Measurements from ENCODE around the gene MRPS2. TPM values are rescaled to one million over a fixed set of nuclear protein-coding genes. Genes with fewer than 3 reads are reported as not detected.

The MRPS2 gene
- total RNA-seq, 1 experiment from 2014 or later = 77.6 TPM

DNA sequence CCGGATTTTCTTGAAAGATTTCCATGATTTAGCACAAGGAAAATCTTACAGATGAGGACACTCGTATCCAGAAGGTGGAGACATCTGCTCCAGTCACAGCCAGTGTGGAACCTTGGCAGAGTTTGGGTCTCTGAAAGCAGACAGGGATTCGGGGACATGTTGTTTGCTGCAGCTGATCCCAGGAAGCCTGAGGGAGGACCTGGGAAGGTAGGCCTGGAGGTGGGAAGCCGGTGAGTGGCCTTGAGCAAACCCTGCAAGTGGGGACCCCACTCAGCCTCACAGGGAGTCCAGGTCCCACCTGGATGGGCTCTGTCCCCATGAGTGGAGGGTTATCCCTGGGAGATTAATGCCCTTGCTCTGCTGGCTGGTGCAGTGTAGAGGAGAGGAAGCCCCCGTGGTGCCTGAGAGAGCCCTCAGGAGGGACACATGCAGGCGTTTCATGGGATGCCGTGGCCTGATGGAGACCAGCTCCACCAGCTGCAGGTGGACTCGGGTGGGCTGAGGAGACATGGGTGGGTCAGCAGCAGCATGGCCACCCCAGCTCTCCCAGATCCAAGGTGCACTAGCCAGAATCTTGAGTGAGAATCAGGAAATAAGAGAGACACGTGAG is 7.8 kb downstream of the MRPS2 start:
- DNase-seq (ENCODE audit: low spot score) (peak; percentile 4), ATAC-seq (no peak)
- no peaks in the 10 kb centered on the region; the same call in 1 of the 2 replicates for H3K9me3 Mint-ChIP-seq
- no peak overlapping the region for H3K4me3 Mint-ChIP-seq
- H3K27me3 Mint-ChIP-seq (ENCODE audit: low read depth) = no peaks in the 10 kb centered on the region
- peaks cover 13% of the 10 kb centered on the region for H3K36me3 Mint-ChIP-seq
- ChIA-PET CTCF (no interaction called here), POLR2A (no interaction called here)
- TF ChIP-seq USF2 (CRISPR knock-in tag; IDR thresholded peaks at IDR 0.05) = no peak
- no peaks in the 10 kb centered on the region for H3K4me1 Mint-ChIP-seq
- H3K27ac Mint-ChIP-seq = no peak overlapping the region

DNA sequence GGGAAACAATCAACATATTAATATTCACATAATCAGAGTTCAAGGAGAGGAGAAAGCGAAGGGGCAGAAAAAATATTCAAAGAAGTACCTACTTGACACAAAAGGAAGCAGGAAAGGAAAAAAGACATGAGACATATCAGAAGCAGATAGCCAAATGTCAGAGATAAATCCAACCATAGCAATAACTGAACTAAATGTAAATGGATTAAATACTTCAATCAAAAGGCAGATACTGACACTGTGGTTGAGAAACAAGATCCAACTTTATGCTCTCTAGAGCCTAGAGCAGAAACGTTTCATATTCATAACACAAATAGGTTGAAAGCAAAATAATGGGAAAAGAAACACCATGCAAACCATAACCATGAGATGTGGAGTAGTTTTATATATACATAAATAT is 9.0 kb downstream of the MRPS2 start:
- ChIA-PET CTCF (no interaction called here), POLR2A (no interaction called here)
- Mint-ChIP-seq H3K27ac (no peak overlapping the region), H3K27me3 (ENCODE audit: low read depth) (no peaks in the 10 kb centered on the region), H3K4me3 (no peak overlapping the region), H3K36me3 (peaks cover 7% of the 10 kb centered on the region), H3K4me1 (no peaks in the 10 kb centered on the region), H3K9me3 (no peaks in the 10 kb centered on the region; the same call in 1 of the 2 replicates)
- DNase-seq (ENCODE audit: low spot score) = no peak
- no peak for ATAC-seq
- TF ChIP-seq NFE2L1 (CRISPR knock-in tag; IDR thresholded peaks at IDR 0.05) = no peak
- TF ChIP-seq, protein P1, sequence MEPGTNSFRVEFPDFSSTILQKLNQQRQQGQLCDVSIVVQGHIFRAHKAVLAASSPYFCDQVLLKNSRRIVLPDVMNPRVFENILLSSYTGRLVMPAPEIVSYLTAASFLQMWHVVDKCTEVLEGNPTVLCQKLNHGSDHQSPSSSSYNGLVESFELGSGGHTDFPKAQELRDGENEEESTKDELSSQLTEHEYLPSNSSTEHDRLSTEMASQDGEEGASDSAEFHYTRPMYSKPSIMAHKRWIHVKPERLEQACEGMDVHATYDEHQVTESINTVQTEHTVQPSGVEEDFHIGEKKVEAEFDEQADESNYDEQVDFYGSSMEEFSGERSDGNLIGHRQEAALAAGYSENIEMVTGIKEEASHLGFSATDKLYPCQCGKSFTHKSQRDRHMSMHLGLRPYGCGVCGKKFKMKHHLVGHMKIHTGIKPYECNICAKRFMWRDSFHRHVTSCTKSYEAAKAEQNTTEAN (CRISPR knock-in tag; IDR thresholded peaks at IDR 0.05) = no peak
- TF ChIP-seq IRF2 (CRISPR knock-in tag; IDR thresholded peaks at IDR 0.05; ENCODE audit: borderline replicate concordance, low read depth) = no peak

GRCh38 chr9:135512241-135512603 is 11.7 kb downstream of the MRPS2 start:
- Mint-ChIP-seq H3K9me3 (no peaks in the 10 kb centered on the region; the same call in 1 of the 2 replicates), H3K4me3 (no peak overlapping the region), H3K4me1 (no peaks in the 10 kb centered on the region), H3K27me3 (ENCODE audit: low read depth) (no peaks in the 10 kb centered on the region), H3K27ac (no peak overlapping the region; the same call in 1 of the 2 replicates), H3K36me3 (no peaks in the 10 kb centered on the region)
- ChIA-PET POLR2A (no interaction called here), CTCF (interaction anchor here (1.3 kb wide), 2 partner anchors 8 to 14 kb away, joined by 3 to 6 read pairs; no protein-coding TSS in a partner anchor)
- no peak for TF ChIP-seq ATF2 (CRISPR knock-in tag; IDR thresholded peaks at IDR 0.05; ENCODE audit: borderline replicate concordance, low read depth)
- TF ChIP-seq ZSCAN18 (CRISPR knock-in tag; IDR thresholded peaks at IDR 0.05) = no peak
- TF ChIP-seq ZNF532 (CRISPR knock-in tag; IDR thresholded peaks at IDR 0.05; ENCODE audit: borderline replicate concordance) = no peak
- TF ChIP-seq MXD4 (CRISPR knock-in tag; IDR thresholded peaks at IDR 0.05; ENCODE audit: borderline replicate concordance) = no peak
- no peak for TF ChIP-seq GTF2I (CRISPR knock-in tag; conservative IDR thresholded peaks at IDR 0.05)
- ATAC-seq (no peak), DNase-seq (ENCODE audit: low spot score) (peak; percentile 2)

Data from WTC11 (cell line).